Testis (tissue), 3 donors: ENCODE data around the gene UBXN6. TPM values are rescaled to one million over a fixed set of nuclear protein-coding genes. Genes with fewer than 3 reads are reported as not detected.

ENCODE experiments used
- DNase-seq: peaks from one replicate; pipeline ENCODE4 v3.0.0-alpha.2; 2019
- H3K27ac ChIP-seq, 2 donors: fragments of 200-600 bp; sonication (generic); one replicate each; pipeline ENCODE4 v1.5.1; 2019
- H3K27me3 ChIP-seq: fragments of 200-600 bp; sonication (generic); one replicate; pipeline ENCODE4 v1.5.1; 2019
- H3K36me3 ChIP-seq: fragments of 200-600 bp; sonication (generic); one replicate; pipeline ENCODE4 v1.5.1; 2017; ENCODE audit warnings: low read depth; ENCODE audit errors: missing control alignments
- H3K4me1 ChIP-seq: fragments of 200-600 bp; sonication (generic); one replicate; pipeline ENCODE4 v1.5.1; 2019
- H3K4me3 ChIP-seq, 2 donors: fragments of 200-600 bp; sonication (generic); one replicate each; pipeline ENCODE4 v1.5.1; 2017 to 2019
- H3K9me3 ChIP-seq: fragments of 200-600 bp; sonication (generic); one replicate; pipeline ENCODE4 v1.5.1; 2017
- CTCF ChIP-seq, 3 experiments: fragments of 450-650 bp in 2 of 3; fragments of 200-600 bp in 1 of 3; sonication (generic) in 1 of 3; IDR thresholded peaks; one replicate each; pipeline ENCODE4 v1.5.1; 2016 to 2019; ENCODE audit warnings: antibody characterized with exemption in 3 of 3, mild to moderate bottlenecking in 2 of 3, moderate library complexity in 1 of 3
- POLR2A ChIP-seq: fragments of 450-650 bp; IDR thresholded peaks from one replicate; pipeline ENCODE4 v1.6.1; 2017; ENCODE audit warnings: antibody characterized with exemption, mild to moderate bottlenecking, moderate library complexity
- WGBS, 2 donors: methylation state at CpG; one replicate each; pipeline ENCODE4 v1.1.5; 2018; 5-methylcytosine and 5-hydroxymethylcytosine counted together
- intact Hi-C: fragments of 100-400 bp; cut with DNase I; formaldehyde crosslinking; loops from one replicate; pipeline ENCODE4 v1.15.1; 2023; ENCODE audit warnings: low total_unique reads
- polyA plus RNA-seq: library from polyadenylated mRNA; stranded (reverse); fragments of 350-450 nt; fragmentation: Illumina TruSeq; extraction: RNeasy Lipid Tissue Mini Kit (QIAGEN cat#74804); gene quantifications from one replicate; pipeline ENCODE4 v1.2.3, GENCODE V29; 2014; ENCODE audit warnings: low read depth, low replicate concordance; ENCODE audit not compliant: insufficient read depth
- total RNA-seq, 2 donors: library from RNA; depleted of rRNA; stranded (reverse); fragments of >200 nt; gene quantifications; one replicate each; pipeline ENCODE4 v1.2.3, GENCODE V29; 2016

UBXN6 gene
- total and polyA plus RNA-seq, 3 donors from 2014 or later = 293 to 336 (median 319) TPM

GRCh38 chr19:4472174-4472974 lies 14.8 kb upstream of the UBXN6 start, which contains the start of gene HDGFL2:
HDGFL2 (plus strand) TSS chr19:4472297; CDS start chr19:4472351, 54 bp downstream.
- H3K27ac ChIP-seq = peak within 1 kb of the TSS; percentile 60 to 80
- no peak for DNase-seq
- no peaks in the 10 kb centered on the region for H3K9me3 ChIP-seq
- TF ChIP-seq POLR2A (no peak), CTCF (IDR thresholded peaks at IDR 0.05) (no peak)
- WGBS, 2 donors = 1 to 2% methylated on average over 11 to 45 of the region's 71 CpGs
- no peaks in the 10 kb centered on the region for H3K27me3 ChIP-seq
- no peaks in the 10 kb centered on the region for H3K36me3 ChIP-seq
- H3K4me3 ChIP-seq = peak within 1 kb of the TSS; percentile 88 to 91
- intact Hi-C loops = no loop called here
- H3K4me1 ChIP-seq = peaks cover 21% of the 10 kb centered on the region

GRCh38 chr19:4471403-4472173 lies 14.0 kb upstream of the UBXN6 start:
- peak overlapping the region; percentile 53 to 80 for H3K27ac ChIP-seq
- H3K9me3 ChIP-seq = no peaks in the 10 kb centered on the region
- no peaks in the 10 kb centered on the region for H3K36me3 ChIP-seq
- 1% methylated on average over 31 to 33 of the region's 33 CpGs for WGBS, 2 donors
- peak overlapping the region; percentile 88 to 91 for H3K4me3 ChIP-seq
- H3K27me3 ChIP-seq = no peaks in the 10 kb centered on the region
- TF ChIP-seq CTCF (IDR thresholded peaks at IDR 0.05) (peak in 1 of 3 experiments; percentile 5), POLR2A (peak; percentile 26)
- H3K4me1 ChIP-seq = peaks cover 21% of the 10 kb centered on the region
- peak; percentile 99 for DNase-seq
- intact Hi-C loops = loop anchor here (2.0 kb wide), 1 partner anchor 15 kb away; the partner anchor contains the start of gene UBXN6

GRCh38 chr19:4467835-4468234 lies 10.2 kb upstream of the UBXN6 start:
- peaks cover 4% of the 10 kb centered on the region for H3K4me1 ChIP-seq
- H3K27ac ChIP-seq = no peak overlapping the region
- DNase-seq = no peak
- no peaks in the 10 kb centered on the region for H3K9me3 ChIP-seq
- WGBS, 2 donors = 85 to 91% methylated on average over 3 of the region's 3 CpGs
- no peaks in the 10 kb centered on the region for H3K27me3 ChIP-seq
- no peak for TF ChIP-seq CTCF (IDR thresholded peaks at IDR 0.05)
- no peak for TF ChIP-seq POLR2A
- no peaks in the 10 kb centered on the region for H3K36me3 ChIP-seq
- no peak overlapping the region for H3K4me3 ChIP-seq
- intact Hi-C loops = no loop called here

GRCh38 chr19:4464815-4465581 lies 7.4 kb upstream of the UBXN6 start:
- Histone ChIP-seq H3K4me1 (no peaks in the 10 kb centered on the region), H3K4me3 (no peak overlapping the region), H3K27me3 (no peaks in the 10 kb centered on the region), H3K36me3 (no peaks in the 10 kb centered on the region), H3K27ac (no peak overlapping the region), H3K9me3 (no peaks in the 10 kb centered on the region)
- 84 to 94% methylated on average over 8 of the region's 8 CpGs for WGBS, 2 donors
- TF ChIP-seq POLR2A (no peak), CTCF (IDR thresholded peaks at IDR 0.05) (no peak)
- DNase-seq = no peak
- intact Hi-C loops = no loop called here
